MM.1S (cell line): ENCODE measurements around the gene ACTR3C.
"Not testable (repeated sequence)": the region's sequence is repeated elsewhere in the genome, so short reads cannot be mapped to it uniquely, and the experiment has no call there.

Experiments
- DNase-seq: peaks from one replicate; pipeline ENCODE4 v3.0.0-alpha.2; 2015
- H2AFZ ChIP-seq: fragments of 300-600 bp; sonication (generic); 2 replicates; pipeline ENCODE4 v1.6.0; 2016; ENCODE audit warnings: antibody characterized with exemption, low read length
- H3F3A ChIP-seq: fragments of 300-600 bp; sonication (generic); 2 replicates; pipeline ENCODE4 v1.6.1; 2016; ENCODE audit warnings: mild to moderate bottlenecking, antibody characterized with exemption, low read length, moderate library complexity, mixed read lengths; ENCODE audit not compliant: insufficient read depth
- H3K27ac ChIP-seq: fragments of 300-600 bp; sonication (generic); 2 replicates; pipeline ENCODE4 v1.5.1; 2016; ENCODE audit warnings: mild to moderate bottlenecking, low read length
- H3K27me3 ChIP-seq: fragments of 300-600 bp; sonication (generic); replicated peaks from 2 replicates; pipeline ENCODE4 v1.6.0; 2016; ENCODE audit warnings: low read length; ENCODE audit not compliant: insufficient read depth
- H3K36me3 ChIP-seq: fragments of 300-600 bp; sonication (generic); replicated peaks from 2 replicates; pipeline ENCODE4 v1.6.1; 2016; ENCODE audit warnings: mild to moderate bottlenecking, low read length, mixed read lengths; ENCODE audit not compliant: insufficient read depth
- H3K4me1 ChIP-seq: fragments of 300-600 bp; sonication (generic); 2 replicates; pipeline ENCODE4 v1.6.1; 2016; ENCODE audit warnings: low read length, mixed read lengths
- H3K4me2 ChIP-seq: fragments of 300-600 bp; sonication (generic); 2 replicates; pipeline ENCODE4 v1.6.0; 2016; ENCODE audit warnings: low read depth, low read length
- H3K4me3 ChIP-seq: fragments of 300-600 bp; sonication (generic); 2 replicates; pipeline ENCODE4 v1.5.1; 2016; ENCODE audit warnings: low read length, mixed read lengths
- H3K79me2 ChIP-seq: fragments of 300-600 bp; sonication (generic); 2 replicates; pipeline ENCODE4 v1.6.1; 2016; ENCODE audit warnings: mixed run types, low read length, mixed read lengths
- H3K9ac ChIP-seq: fragments of 300-600 bp; sonication (generic); 2 replicates; pipeline ENCODE4 v1.6.1; 2016; ENCODE audit warnings: low read length, mixed read lengths
- H3K9me2 ChIP-seq: fragments of 300-600 bp; sonication (generic); replicated peaks from 2 replicates; pipeline ENCODE4 v1.6.1; 2016; ENCODE audit warnings: mild to moderate bottlenecking, low read length, mixed read lengths; ENCODE audit not compliant: insufficient read depth
- H3K9me3 ChIP-seq: fragments of 300-600 bp; sonication (generic); replicated peaks from 2 replicates; pipeline ENCODE4 v1.6.1; 2016; ENCODE audit warnings: mild to moderate bottlenecking, low read length, mixed read lengths; ENCODE audit not compliant: insufficient read depth
- H4K20me1 ChIP-seq: fragments of 300-600 bp; sonication (generic); 2 replicates; pipeline ENCODE4 v1.6.1; 2016; ENCODE audit warnings: mild to moderate bottlenecking, low read length, moderate library complexity, mixed read lengths; ENCODE audit not compliant: insufficient read depth

ACTR3C gene

GRCh38 chr7:150206848-150207247 is 116.5 kb downstream of the ACTR3C start:
- DNase-seq, H3K9ac ChIP-seq, H2AFZ ChIP-seq, H3K27me3 ChIP-seq, H3K27ac ChIP-seq, H3K79me2 ChIP-seq, H3K4me3 ChIP-seq, H3K4me2 ChIP-seq, H3F3A ChIP-seq, H3K36me3 ChIP-seq, H3K4me1 ChIP-seq, H3K9me3 ChIP-seq, H3K9me2 ChIP-seq, H4K20me1 ChIP-seq: not testable (repeated sequence)

GRCh38 chr7:150205866-150206265 is 117.5 kb downstream of the ACTR3C start:
- H3K27ac ChIP-seq, H3K9ac ChIP-seq, H3K4me2 ChIP-seq, H3K9me2 ChIP-seq, H3K9me3 ChIP-seq, H3K36me3 ChIP-seq, DNase-seq, H3K4me3 ChIP-seq, H3F3A ChIP-seq, H4K20me1 ChIP-seq, H2AFZ ChIP-seq, H3K79me2 ChIP-seq, H3K4me1 ChIP-seq, H3K27me3 ChIP-seq: not testable (repeated sequence)

- H3K4me3 ChIP-seq, H3K9me3 ChIP-seq, H3K9me2 ChIP-seq, H3K36me3 ChIP-seq, H3K79me2 ChIP-seq, H3K27ac ChIP-seq, DNase-seq, H3K27me3 ChIP-seq, H2AFZ ChIP-seq, H4K20me1 ChIP-seq, H3K9ac ChIP-seq, H3K4me1 ChIP-seq, H3F3A ChIP-seq, H3K4me2 ChIP-seq: not testable (repeated sequence)
Measured at GRCh38 chr7:150204577-150204976, 118.8 kb downstream of the ACTR3C start.

GRCh38 chr7:150202894-150203293 is 120.5 kb downstream of the ACTR3C start:
- not testable (repeated sequence) for H3K9me2 ChIP-seq, H3F3A ChIP-seq, H3K4me2 ChIP-seq, DNase-seq, H4K20me1 ChIP-seq, H3K79me2 ChIP-seq, H3K36me3 ChIP-seq, H2AFZ ChIP-seq, H3K4me3 ChIP-seq, H3K27ac ChIP-seq, H3K9ac ChIP-seq, H3K9me3 ChIP-seq, H3K4me1 ChIP-seq, H3K27me3 ChIP-seq
